Mucosa of gallbladder (tissue), 1 donor: ENCODE results near the gene JAZF1. TPM values are rescaled to one million over a fixed set of nuclear protein-coding genes. Genes with fewer than 3 reads are reported as not detected.

Source experiments
- DNase-seq: peaks from one replicate; pipeline ENCODE4 v3.0.0-alpha.2; 2020; ENCODE audit warnings: low spot score
- total RNA-seq: library from RNA; stranded (reverse); gene quantifications from one replicate; pipeline ENCODE4 v1.2.1, GENCODE V29; 2021
- donor health status: DM: no; HTN: no; CAD: no.

The JAZF1 gene
- 28.1 TPM for total RNA-seq

DNA sequence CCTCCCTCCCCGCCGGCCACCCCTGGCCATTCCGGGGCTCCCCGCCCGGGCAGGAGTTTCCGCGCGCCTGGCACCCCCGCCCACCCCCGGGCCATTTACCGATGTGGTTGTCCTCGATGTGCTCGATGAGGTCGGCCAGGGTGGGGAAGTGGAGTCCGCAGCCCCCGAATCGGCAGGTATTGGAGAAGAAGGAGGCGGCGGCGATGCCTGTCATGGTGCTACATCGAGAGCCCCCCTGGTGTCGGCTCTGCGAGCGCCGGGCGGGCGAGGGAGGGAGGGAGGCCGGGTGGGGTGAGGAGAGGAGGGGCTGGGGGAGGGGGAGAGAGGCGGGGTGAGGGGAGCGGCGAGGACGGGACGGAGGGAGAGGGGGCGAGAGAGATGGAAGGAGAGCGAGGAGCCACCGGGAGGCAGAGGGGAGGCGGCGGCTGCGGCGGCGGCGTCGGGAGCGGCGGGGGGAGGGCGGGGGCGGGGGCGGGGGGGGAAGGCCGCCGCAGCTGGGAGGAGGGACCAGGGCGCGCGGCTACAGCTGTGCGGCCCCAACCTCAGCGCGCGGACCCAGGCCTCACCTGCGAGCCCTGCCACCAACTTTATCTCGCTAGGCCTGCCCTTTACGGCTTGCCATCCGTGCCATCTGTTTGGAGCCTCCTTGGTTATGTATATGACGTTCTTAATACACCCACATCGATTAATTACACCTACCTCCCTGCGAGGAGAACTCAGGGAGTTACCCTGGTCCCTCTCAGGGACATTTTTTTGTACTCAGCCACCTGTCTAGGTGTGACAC lies at the start of gene JAZF1:
Gene JAZF1 (minus strand): TSS at position 432 of the 784 bp plus-strand sequence.
- peak; percentile 38 for DNase-seq

DNA sequence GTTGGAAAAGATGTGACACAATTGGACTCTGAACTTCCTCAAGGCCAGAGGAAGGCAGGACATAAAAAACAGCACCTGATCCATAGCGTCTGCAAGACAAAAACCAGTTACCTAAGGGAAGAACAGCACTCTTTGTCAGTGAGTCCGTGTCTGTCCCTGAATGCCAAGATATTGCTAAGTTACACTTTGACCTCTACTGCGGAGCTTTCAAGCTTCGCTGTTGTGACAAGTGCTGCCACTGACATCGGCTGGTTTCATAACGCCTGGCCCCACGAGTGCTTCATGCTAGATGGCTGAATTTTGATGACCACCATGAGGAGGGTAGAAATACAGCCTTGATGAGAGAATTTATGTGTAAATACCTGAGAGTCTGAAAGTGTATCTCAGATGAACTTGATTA lies 49.7 kb upstream of the JAZF1 start:
- DNase-seq = peak; percentile 15

DNA sequence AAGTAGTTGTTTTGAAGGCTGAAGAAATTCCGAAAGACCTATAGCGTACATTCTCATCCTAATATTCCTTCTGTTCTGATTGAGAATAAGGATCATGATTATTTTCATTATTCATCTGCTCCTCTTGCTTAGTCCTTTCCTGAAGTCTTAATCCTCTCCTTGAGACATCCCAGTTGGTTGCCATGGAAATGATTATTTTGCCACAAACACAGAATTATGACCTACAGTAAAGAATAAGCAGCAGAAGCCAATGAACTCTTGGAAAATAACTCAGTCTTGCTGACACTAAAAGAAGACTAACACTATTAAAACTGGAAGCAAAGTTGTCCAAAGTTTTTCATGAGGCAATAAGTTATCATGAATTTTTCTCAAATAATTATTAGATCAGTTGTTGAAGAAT lies 47.8 kb upstream of the JAZF1 start:
- DNase-seq = no peak

DNA sequence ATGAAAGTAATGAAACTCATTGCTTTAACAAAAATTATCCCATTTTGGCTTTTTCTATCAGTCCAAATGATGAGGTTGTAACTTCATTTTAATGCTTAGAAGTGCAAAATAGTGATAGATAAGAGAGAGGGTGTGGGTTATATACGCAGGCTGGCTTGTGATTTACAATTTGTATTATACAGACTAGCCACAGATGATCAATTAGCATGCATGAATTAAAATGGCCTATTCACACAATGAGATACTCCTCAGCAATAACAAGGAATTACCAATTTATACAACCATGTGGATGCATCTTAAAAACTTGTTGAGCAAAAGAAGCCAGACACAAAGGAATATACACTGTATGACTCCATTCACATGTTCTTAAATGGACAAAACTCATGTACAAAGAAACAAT lies 45.4 kb upstream of the JAZF1 start:
- no peak for DNase-seq

DNA sequence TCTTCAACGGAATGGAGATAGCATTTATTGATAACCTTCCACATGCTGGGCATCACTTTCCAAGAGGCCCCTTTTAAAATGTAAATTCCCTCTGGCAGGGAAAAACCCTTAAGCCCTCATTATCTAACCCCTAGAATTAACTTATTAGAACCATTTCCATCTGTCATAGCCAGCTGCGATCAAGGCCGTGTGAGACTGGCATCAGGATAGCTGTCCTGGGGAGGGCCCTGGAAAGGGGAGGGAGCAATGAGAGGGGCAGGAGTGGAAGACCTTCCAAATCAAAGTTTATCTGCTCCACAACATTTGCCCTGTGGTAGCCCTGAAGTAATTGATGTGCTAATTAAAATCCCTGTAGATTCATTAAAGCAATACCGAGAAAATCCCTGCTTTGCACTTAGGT lies 45.0 kb upstream of the JAZF1 start:
- no peak for DNase-seq

DNA sequence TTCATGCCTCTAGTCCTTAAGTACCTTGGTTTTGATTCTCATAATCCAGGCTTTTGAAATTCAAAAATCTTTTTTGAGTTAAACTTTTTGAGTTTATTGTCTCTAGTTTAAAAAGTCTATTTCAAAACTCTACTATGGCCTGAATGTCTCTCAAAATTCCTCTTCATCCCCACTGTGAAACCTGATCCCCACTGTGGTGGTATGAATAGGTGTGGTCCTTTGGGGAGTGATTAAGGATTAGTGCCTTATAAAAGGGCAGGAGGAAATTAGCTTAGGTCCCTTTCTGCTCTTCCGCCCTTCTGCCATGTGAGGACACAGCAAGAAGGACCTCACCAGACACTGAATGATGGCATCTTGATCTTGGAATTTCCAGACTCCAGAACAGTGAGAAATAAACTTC lies 44.1 kb upstream of the JAZF1 start:
- no peak for DNase-seq

DNA sequence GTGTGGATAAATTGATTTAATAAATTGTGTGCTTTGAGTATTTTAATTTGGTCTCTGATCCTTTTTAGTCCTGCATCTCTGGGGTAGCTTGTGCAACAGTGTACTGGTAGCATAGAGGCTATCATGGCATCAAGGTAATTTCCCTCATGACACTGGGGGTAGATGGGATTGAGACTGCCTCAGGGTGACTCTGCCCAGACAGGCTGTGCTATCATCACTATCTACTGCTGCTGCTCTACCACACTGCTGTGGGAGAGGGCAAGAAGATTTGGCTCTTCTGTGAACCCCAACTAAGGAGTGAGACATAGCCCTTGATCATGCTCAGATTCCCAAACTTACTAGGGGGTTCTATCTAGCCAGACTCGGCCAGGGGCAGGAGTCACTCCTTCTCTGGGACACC lies 43.6 kb upstream of the JAZF1 start:
- DNase-seq = no peak

DNA sequence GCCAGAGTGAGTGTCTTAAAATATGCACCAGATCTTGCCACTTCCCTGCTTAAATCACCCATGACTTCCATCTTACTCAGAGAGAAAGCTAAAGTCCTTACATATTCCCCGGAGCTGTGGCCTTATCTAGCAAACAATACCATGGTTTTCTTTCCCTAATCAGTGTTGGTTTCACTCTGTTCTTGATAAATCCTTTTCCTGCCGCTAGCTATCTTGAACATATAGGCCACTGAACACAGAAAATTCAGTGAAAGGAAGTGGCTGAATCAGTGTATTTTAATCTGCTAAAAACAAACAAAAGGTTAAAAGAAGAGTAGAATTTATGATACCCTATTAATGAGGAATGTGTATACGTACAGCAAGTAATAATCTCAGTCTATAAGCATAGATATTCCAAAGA lies 42.0 kb upstream of the JAZF1 start:
- DNase-seq = no peak

DNA sequence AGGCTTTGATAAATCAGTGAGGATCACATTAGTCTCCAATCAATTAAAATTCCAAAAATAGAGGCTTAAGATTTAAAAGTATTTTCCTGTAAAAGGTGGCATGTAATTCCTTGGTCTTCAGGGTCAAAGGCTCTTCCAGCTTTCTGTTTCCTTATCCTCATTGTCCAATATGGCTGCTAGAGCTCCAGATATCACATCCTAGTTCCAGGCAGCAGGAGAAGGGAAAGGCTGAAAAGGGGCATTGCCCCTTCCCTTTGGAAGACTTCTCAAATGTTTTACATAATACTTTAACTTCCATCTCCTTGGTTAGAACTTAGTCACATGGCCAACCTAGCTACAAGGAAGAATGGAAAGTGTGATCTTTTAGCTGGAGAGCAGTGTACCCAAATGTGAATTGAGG lies 39.2 kb upstream of the JAZF1 start:
- DNase-seq = no peak

DNA sequence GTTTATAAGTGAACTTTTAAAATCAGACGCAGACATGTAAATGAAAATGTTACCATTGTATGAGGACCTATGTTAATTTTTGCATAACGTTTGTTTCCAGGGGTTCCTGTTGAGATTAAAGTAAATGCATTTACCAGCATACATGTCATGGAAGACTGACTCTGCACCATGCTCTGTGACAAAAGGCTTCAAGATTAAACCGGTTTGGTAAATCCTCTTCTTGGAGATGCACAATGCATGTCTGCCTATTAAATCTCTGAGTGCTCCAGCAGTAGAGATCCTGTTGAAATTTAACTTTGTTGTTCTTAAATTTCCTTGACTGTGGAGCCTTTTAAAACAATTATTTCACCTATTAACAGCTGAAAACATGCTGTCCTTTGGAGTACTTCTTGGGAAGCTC lies 36.5 kb upstream of the JAZF1 start:
- DNase-seq = no peak

DNA sequence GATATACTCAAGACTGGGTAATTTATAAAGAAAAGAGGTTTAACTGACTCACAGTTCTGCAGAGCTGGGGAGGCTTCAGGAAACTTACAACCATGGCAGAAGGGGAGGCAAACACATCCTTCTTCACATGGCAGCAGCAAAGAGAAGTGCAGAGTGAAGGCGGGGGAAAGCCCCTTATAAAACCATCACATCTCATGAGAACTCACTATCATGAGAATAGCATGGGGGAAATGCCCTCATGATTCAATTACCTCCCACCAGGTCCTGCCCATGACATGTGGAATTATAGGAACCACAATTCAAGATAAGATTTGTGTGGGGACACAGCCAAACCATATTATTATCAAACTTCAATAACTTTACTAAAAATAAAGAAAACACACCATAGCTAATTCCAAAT lies 30.4 kb upstream of the JAZF1 start:
- no peak for DNase-seq

DNA sequence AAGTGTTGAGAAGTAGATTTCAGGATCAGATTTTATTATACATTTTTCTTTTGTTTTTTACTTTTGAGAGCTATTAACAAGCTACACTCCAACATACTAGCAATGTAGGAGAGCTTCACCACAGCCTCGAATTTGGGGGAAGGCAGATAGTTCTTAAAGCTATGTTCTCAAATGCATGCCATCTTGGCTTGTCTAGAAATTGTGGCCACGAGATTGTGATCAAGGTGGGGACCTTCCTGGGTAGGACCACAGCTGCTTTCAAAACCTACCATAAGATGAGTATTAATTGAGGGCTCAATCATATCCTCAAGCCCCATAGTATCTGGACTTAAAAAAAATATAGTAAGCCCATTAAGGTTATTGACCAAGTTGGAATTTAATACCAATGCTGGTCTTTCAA lies 27.9 kb upstream of the JAZF1 start:
- no peak for DNase-seq

DNA sequence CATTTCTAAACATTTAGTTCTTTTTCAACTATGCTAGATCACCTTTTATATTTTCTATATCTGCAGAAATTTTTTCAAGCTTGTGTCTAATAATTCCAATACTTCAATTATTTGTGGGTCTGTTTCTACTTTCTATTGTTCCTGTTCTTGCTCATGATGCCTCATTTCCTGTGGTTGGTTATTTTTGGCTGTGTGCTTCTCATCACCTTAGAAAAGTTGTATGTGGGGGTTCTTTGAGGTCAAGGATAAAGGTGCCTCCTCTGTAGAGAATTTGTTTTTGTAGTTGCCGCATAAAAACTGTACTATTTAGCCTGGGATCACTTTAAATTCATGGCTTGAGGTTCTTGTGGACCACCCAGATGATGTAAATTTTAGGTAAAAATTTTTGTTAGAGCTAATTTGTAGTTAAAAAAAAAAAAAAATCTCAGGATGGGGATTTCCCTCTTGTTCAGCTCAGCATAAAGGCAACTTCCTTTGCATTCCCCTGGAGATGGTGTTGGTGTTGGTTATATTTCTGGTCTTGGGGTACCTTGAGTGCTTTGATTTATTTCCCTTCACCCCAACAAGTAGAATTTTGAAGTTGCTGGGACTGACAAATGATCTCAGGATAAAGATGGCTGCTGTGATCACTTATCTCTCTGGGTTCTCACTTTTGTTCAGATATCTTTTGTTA lies 27.0 kb upstream of the JAZF1 start:
- DNase-seq = no peak

DNA sequence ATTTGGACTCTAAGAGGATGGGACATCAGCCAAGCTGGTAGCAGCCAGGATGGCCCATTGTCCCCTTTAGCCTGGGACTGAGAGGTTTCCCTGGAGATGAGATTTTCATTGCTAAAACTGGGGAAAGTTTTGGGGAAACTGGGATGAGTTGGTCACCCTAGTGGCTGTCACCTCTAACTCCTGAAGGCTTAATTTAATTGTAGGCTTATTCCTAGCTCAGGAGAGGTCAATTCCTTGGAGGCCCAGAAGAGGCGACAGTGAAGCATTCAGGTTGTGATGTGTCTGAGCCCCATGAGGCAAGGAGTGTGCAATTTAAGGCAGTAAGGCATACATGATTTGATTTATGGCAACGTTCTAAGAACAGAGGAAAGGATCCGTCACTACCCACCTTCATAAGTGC lies 24.9 kb upstream of the JAZF1 start:
- no peak for DNase-seq

DNA sequence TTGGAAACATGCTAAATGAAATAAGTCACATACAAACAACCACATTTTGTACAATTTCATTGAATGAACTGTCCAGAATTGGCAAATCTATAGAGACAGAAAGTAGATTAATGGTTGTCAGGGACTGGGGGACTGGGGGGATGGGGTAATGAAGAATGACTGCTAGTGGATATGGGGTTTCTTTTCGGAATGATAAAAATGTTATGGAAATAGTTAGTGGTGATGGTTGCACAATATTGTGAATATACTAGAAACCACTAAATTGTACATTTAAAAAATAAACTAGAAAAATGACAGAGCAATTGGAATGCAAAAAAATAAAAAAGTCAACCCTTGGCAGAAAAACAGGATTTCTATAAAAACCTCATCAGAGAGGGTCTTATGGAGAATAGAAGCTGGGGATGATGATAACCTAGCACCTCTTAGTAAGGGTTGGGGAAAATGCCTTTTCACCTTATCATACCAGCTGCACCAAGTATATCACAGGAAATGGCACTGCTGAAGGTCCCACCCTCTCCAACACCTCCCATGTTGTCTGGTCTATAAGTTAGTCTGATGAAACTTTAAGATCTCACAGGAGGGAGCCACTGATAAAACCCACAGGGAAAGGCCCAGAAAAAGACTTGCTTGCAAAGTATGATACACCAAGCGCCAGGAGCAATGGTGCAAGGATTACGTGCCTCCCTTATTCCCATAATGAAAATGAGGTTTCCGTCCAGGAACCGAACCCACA lies 23.1 kb upstream of the JAZF1 start:
- no peak for DNase-seq

DNA sequence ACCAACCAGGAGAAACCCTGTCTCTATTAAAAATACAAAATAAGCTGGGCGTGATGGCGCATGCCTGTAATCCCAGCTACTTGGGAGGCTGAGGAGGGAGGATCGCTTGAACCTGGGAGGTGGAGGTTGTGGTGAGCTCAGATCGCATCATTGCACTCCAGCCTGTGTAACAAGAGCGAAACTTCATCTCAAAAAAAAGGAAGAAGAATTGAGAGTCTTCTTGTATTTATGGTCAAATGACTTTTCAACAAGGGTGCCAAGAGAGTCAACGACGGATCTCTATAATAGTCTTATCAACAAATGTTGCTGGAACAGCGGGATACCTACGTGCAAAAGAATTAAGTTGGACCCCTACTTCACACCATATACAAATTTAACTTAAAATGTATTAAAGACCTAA lies 21.6 kb upstream of the JAZF1 start:
- no peak for DNase-seq

DNA sequence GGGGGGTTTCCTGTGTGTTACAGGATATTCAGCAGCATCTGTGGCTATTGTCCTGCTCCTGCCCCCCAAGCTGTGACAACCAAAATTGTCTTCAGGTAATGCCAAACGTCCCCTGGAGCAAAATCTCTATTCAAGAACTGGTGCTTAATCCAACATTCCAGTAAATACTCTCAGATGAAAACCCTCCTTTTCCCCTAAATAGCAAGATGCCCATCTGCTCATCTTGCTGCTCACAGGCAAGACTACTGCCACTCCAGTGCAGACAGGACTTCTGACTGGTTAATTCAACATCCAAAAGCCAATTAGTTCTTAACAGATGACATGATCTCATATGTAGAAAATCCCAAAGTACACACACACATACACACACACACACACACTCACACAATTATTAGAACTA lies 20.5 kb upstream of the JAZF1 start:
- no peak for DNase-seq

DNA sequence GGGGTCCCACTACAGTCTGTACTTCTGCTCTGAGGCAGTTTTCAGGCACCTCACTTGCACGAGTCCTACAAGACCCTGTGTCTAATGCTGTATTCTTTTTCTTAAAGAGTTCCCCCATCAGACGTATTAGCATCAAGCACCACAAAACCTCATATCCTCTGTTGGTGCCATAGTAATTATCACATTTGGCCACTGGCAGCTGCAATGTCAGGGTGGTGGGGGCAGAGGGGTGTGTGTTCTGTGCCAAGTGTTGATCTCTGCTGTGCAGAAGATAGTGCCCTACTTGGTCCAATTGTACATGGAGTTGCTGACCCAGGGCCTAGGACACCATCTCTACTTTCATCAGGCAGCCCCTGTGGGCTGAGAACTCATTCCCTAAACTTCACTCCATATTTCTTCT lies 20.0 kb upstream of the JAZF1 start:
- DNase-seq = no peak

DNA sequence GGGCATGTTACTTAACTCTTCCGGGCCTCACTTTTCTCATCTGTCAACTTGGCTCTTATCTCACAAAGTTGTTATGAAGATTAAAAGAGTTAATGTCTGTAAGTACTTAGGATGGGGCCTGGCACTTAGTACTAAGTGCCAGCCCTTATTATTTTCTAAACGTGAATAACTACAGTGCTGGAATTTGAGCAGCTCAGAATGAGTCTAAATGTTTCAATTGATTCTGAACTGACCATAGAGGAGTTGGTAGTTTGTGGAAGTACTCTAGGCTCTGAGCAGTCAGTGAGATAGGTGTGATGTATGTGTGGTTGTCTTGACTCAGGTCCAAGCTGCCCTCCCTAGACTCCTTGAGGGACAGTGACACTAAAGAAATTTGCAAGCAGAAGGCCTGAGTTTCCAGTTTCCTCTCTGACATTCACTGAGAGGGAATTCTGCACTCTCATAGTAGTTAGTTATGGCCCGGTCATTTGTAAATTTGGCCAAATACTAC lies 18.5 kb upstream of the JAZF1 start:
- no peak for DNase-seq

DNA sequence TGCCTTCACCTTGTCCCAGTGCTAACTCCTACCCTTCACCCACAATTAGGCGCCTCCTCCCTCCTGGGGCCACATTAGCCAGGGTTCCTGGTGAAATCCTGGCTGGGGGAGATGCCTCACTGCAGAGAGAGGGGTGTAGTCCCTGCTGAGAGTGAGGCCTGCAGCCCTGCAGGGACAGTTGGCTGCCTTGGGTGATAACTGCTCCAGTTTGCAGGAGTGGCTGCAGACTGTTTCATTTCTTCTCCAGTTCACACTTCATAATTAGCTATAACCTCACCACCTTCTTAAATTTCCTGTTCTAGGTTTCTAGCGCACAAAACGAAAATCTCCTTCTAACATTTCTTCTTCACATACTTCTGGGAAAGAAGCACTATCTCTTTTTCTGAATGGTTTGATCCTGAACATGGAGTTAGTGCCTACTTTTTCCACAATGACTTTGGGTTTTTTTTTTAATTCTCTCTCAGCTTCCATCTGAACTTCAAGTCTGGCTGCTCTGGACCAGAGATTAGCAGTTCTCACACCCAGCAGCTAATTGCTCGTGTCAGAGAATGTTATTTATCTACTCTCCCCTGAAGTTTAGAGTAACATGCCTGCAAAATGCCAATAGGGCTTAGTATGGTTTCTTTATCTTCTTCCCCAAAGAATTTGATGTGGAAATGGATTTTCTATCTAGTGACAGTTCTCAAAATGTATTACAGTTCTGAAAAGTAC lies 15.5 kb upstream of the JAZF1 start:
- no peak for DNase-seq

DNA sequence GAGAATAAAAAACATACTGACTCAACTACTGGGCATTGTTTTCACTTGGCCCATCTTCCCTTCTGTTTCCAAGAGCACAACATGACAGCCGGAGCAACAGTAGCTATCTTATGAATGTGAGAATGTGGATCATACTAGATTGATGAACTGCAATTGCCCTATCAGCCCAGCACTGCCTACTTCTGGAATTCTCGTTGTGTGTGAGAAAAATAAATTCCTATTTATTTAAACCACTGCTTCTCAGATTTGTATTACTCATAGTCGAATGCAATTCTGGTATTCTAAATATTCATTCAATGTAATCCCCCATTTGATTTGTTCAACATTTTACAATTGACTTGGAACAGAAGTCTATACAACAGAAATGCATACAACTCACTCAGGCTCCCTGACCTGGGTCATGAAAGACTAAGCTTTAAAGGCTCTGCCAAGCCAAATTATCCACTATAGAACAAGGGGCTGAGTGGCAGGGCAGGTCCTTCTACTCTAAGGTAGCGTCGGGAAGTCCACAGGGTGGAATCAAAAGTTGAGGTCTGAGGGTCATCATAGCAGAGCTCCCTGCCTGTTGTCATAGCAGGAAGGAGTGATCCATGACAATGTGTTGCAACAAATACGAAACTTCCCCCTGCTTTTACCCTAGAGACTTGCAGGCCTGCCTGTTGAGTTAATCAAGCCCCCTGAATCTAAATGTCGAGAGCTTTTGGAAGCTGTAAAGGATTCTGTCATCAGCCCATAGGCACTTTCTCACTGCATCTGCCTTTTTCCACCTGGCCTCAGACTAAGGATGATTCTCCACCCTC lies 12.4 kb upstream of the JAZF1 start:
- no peak for DNase-seq
